ENCODE measurements around the gene RASSF9. TPM values are rescaled to one million over a fixed set of nuclear protein-coding genes. Genes with fewer than 3 reads are reported as not detected.

Gene RASSF9
- total RNA-seq, 4 donors from 2014 or later, result 6.4 to 17.8 (median 9.1) TPM

DNA sequence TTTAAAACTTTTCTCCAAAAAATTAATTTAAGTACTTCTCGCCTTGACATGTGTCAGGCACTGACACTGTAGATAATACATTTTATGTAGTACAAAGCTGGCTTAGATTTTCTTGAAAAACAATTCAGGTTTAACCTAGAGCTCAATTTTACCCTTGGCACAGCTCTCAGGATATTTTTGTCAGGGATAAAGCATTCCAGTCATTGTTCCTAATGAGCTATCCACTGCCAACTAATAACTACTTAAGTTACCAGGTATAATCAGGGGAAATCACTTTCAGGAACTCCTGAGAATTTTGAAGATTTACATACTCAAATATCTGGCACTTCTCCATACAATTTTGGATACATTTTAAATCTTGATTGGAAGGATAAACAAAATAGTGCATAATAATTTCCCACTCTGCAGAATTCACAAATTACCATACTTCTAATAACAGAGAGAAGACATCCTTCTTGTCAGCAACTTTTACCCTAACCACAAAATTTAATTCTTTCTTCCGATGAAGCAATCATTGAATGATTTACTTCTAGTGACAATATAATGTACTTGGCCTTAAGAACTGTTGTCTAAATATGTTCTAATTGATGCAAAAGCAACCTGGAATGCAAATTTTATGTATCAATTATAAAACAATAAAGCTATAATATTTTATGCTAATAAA is 4.8 kb downstream of the RASSF9 start:
- H3K27me3 ChIP-seq, result no peaks in the 10 kb centered on the region
- TF ChIP-seq POLR2A (IDR thresholded peaks at IDR 0.05), result no peak
- TF ChIP-seq, protein P1, sequence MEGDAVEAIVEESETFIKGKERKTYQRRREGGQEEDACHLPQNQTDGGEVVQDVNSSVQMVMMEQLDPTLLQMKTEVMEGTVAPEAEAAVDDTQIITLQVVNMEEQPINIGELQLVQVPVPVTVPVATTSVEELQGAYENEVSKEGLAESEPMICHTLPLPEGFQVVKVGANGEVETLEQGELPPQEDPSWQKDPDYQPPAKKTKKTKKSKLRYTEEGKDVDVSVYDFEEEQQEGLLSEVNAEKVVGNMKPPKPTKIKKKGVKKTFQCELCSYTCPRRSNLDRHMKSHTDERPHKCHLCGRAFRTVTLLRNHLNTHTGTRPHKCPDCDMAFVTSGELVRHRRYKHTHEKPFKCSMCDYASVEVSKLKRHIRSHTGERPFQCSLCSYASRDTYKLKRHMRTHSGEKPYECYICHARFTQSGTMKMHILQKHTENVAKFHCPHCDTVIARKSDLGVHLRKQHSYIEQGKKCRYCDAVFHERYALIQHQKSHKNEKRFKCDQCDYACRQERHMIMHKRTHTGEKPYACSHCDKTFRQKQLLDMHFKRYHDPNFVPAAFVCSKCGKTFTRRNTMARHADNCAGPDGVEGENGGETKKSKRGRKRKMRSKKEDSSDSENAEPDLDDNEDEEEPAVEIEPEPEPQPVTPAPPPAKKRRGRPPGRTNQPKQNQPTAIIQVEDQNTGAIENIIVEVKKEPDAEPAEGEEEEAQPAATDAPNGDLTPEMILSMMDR (IDR thresholded peaks at IDR 0.05), result no peak
- H3K27ac ChIP-seq, result peak overlapping the region in 1 of 2 donors; percentile 91
- intact Hi-C loops (cut with DNase I; ENCODE audit: low total_unique reads), result no loop called here
- H3K4me1 ChIP-seq, result no peaks in the 10 kb centered on the region
- H3K9me3 ChIP-seq, result no peaks in the 10 kb centered on the region
- no peak overlapping the region for H3K4me3 ChIP-seq
- DNase-seq, result no peak
- no peaks in the 10 kb centered on the region for H3K36me3 ChIP-seq

DNA sequence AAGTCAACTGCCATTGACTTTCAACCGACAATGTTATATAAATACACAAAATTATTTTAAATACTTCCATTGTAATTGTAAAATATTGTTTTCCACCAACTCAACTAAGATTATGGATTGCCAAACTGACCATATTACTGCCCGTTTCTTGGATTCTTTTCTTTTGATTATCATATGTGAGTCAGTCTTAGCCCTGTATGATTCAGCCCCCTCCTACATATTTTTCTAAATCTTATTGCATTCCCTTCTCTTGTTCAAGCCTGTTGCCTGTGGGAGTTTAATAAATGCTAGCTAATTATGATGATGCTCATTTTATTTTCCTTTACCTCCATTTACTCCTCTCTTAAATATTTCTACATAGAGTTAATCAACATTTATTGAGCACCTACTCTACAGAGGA is 6.8 kb downstream of the RASSF9 start:
- Histone ChIP-seq H3K27ac (no peak overlapping the region), H3K4me3 (no peak overlapping the region), H3K4me1 (no peaks in the 10 kb centered on the region), H3K36me3 (no peaks in the 10 kb centered on the region), H3K9me3 (no peaks in the 10 kb centered on the region), H3K27me3 (no peaks in the 10 kb centered on the region)
- no peak for DNase-seq
- intact Hi-C loops (cut with DNase I; ENCODE audit: low total_unique reads), result no loop called here
- no peak for TF ChIP-seq POLR2A (IDR thresholded peaks at IDR 0.05)
- TF ChIP-seq, protein P1 (IDR thresholded peaks at IDR 0.05), result no peak

DNA sequence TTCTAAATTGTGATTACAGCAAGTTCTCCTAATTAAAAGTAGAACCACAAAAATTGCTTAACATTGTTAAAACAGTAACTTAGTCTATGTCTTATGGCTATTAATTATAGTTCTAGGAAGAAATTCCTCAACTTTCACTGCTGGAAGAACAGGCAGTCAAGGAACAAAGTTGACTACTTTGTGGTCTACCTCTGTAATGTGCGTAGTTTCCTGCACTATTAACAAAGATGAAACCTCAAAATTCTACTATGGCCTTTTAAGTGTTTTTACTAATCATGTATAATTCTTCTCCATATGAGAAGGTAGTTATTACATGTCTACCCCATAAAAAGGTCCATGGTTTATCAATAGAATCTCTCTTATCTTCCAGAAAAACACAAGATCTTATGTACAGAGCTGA is 7.6 kb downstream of the RASSF9 start:
- Histone ChIP-seq H3K27ac (no peak overlapping the region), H3K27me3 (no peaks in the 10 kb centered on the region), H3K36me3 (no peaks in the 10 kb centered on the region), H3K4me3 (no peak overlapping the region), H3K9me3 (no peaks in the 10 kb centered on the region), H3K4me1 (no peaks in the 10 kb centered on the region)
- no peak for TF ChIP-seq POLR2A (IDR thresholded peaks at IDR 0.05)
- TF ChIP-seq, protein P1 (IDR thresholded peaks at IDR 0.05), result no peak
- DNase-seq, result no peak
- intact Hi-C loops (cut with DNase I; ENCODE audit: low total_unique reads), result no loop called here

DNA sequence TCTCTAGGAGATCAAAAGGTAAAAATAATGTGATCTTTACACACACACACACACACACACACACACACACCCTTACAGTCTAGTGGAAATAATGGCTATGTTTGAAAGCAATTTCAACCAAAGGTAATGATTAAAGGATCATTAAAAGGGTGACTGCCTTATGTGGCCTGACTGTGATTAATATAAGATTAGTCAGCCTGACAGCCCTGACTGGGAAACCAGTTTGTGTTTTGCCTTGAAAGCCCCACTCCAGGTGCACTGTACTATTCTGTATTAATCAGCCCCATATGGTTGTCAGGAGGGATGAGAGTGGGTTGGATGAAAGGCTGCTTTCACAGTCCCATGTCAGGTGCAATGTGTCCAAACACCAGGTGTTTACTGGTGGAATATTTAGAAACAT is 10.5 kb downstream of the RASSF9 start:
- Histone ChIP-seq H3K27me3 (no peaks in the 10 kb centered on the region), H3K4me1 (no peaks in the 10 kb centered on the region)
- TF ChIP-seq, protein P1 (IDR thresholded peaks at IDR 0.05), result no peak
- no peak for TF ChIP-seq POLR2A (IDR thresholded peaks at IDR 0.05)

DNA sequence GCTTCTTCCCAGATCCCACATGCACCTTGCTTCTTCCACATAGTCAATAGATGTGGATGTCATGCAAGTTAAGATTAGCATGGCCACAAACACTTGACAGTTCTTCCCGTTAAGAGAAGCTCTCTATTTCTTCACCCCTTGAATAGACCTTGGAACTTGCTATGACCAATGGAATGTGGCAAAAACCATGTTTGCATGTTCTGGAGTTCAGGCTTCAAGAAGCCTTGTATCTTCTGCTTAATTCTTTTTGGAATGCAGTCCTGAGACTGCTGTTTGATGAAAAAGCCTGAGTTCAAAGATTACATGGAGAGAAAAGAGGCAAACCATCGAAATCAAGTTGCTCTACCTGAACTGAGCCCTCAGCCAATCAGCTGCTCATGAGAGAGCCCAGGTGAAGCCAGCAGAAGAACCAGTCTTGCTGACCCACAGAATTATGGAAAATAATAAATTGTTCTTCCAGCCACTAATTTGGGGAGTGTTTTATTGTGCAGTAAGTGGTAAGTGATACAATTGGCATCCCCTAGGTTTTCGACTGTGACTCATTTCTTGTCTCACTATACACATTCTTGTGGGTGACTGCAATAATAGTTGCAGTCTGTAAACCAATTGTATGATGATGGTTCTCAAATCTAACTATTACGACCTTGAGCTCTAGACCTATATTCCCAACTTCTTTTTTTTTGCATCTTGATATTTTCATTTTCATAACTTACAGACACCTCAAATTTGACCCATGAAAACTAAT is 12.6 kb downstream of the RASSF9 start:
- no peak for TF ChIP-seq POLR2A (IDR thresholded peaks at IDR 0.05)
- TF ChIP-seq, protein P1 (IDR thresholded peaks at IDR 0.05), result no peak
- H3K27ac ChIP-seq, result no peak overlapping the region
- no peak overlapping the region for H3K4me3 ChIP-seq
- no peak for DNase-seq
- intact Hi-C loops (cut with DNase I; ENCODE audit: low total_unique reads), result no loop called here
- H3K36me3 ChIP-seq, result no peaks in the 10 kb centered on the region
- no peaks in the 10 kb centered on the region for H3K4me1 ChIP-seq
- no peaks in the 10 kb centered on the region for H3K9me3 ChIP-seq
- H3K27me3 ChIP-seq, result no peaks in the 10 kb centered on the region

More for the DNA sequence above, 10.5 kb downstream of the RASSF9 start:
- Histone ChIP-seq H3K4me3 (no peak overlapping the region), H3K9me3 (no peaks in the 10 kb centered on the region), H3K27ac (no peak overlapping the region), H3K36me3 (no peaks in the 10 kb centered on the region)
- no peak for DNase-seq
- intact Hi-C loops (cut with DNase I; ENCODE audit: low total_unique reads), result no loop called here

All from uterus (tissue), 4 donors.